Activated CD4-positive, alpha-beta T cell treated with anti-CD3 and anti-CD28 coated beads, Interleukin-2, Interleukin-4, amounts not matched to agents 100 ng/mL and 50 ng/mL, durations not matched to agents 16 hours and 8 hours (primary cell): ENCODE results near the gene DUOX1.
A peak's percentile ranks its signal among the peaks of the same experiment; 100 is the strongest.
"Not testable (repeated sequence)": the region's sequence is repeated elsewhere in the genome, so short reads cannot be mapped to it uniquely, and the experiment has no call there.

Source experiments
- DNase-seq: peaks from one replicate; pipeline ENCODE4 v3.0.0-alpha.2; 2020; ENCODE audit warnings: low spot score

The DUOX1 gene

DNA sequence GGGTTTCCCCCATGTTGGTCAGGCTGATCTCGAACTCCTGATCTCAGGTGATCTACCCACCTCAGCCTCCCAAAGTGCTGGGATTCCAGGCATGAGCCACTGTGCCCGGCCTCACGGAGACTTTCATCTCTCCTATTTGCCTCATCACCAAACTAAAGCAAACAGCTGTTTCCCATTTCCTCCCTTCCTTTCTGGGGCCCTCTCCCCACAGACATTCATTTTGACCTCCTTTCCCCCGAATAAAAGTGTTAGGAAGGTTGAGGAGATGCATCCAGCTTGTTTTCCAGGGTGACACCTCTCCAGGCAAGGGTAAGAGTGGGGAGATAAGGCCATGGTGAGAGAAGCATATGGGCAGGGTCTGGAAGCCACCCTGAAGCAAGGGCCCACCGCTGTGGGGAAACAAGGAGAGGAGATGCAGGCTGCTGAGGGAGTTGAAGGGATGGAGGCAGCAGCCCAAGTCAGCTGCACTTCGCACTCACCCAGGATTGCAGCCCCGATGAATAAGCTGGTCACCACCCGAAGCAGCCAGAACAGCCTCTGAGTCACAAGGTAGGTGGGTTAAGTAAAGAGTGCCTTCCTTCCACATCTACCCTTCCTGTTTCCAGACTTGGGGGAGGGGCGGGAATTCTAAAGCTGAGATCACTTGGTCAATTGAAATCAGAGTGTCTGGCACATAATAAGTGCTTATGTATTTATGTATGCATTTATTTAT, 7.9 kb upstream of the DUOX1 start:
- DNase-seq, result no peak

DNA sequence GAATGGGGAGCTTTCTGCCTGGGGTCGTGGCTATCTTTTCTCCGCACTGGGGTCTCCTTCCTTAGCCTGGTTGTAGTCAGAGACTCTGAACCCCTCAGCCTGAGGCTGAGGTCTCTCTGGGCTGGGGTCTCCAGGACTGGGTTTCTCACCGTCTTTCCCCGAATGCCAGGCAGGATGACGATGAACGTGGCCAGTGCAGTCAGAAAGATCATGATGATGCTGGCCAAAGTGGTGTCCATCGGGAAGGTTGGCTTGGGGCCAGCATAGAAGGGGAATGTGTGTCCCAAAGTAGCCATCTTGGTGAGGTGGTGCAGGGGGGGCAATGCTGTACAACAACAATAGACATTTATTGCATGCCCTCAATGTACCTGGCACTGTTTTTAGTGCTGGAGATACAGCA, 7.1 kb upstream of the DUOX1 start:
- DNase-seq, result no peak

GRCh38 chr15:45123397-45123796, 6.4 kb upstream of the DUOX1 start:
- DNase-seq, result no peak

- DNase-seq, result peak; percentile 34
Measured at GRCh38 chr15:45126535-45127158, 3.1 kb upstream of the DUOX1 start.

- DNase-seq, result no peak
Measured at GRCh38 chr15:45128971-45129639, 689 bp upstream of the DUOX1 start.

DNA sequence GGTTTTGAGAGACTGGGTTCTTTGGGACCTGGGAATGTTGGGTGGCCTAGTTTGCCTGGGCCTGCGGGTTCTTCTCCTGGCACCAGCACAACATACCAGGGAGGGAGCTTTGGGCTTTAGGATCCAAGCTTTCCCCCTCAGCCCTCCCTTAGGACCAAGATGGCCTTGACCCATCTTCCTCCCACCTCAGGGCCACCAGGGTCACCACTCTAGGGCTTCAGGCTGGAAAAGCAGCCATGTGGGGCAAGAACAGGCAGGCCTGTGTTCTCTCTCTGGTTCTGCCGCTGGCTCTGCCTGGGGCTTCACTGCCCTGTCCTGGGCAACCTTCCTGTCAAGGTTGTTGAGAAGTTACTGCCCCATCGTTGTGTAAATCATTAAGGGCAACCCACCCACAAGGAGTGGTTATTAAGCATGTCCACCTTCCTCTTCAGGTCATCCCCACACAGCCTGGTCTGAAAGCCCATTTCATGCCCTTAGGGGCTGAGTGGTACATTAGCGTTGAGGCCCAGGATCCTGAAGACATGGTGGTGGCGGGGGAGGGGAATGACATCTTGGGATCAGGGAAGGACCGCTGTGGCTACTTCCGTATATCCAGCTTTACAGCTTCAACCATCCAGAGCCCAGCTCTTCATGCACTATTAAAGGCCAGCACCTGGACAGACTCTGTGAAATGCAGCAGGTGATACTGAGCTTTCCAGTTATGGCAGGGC, 652 bp downstream of the DUOX1 start:
- DNase-seq, result no peak

DNA sequence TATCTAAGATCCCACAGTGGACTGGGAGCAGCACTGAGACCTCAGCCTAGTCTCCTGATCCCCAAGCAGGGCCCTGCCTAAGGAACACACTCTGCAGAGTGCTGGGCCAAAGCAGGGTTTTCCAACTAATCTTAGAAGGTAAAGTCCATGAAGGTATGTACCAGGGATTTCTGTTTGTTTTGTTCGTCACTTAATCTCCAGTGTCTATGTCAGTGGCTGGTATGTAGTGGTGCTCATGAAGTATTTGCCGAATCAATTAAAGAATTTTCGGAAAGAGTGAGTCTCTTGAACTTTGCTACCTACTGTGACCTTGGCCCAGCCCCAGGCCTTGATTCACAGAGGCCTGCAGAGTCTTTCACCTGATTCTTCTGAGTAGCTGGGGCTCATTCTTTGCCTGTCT, 1.7 kb downstream of the DUOX1 start:
- DNase-seq, result no peak

DNA sequence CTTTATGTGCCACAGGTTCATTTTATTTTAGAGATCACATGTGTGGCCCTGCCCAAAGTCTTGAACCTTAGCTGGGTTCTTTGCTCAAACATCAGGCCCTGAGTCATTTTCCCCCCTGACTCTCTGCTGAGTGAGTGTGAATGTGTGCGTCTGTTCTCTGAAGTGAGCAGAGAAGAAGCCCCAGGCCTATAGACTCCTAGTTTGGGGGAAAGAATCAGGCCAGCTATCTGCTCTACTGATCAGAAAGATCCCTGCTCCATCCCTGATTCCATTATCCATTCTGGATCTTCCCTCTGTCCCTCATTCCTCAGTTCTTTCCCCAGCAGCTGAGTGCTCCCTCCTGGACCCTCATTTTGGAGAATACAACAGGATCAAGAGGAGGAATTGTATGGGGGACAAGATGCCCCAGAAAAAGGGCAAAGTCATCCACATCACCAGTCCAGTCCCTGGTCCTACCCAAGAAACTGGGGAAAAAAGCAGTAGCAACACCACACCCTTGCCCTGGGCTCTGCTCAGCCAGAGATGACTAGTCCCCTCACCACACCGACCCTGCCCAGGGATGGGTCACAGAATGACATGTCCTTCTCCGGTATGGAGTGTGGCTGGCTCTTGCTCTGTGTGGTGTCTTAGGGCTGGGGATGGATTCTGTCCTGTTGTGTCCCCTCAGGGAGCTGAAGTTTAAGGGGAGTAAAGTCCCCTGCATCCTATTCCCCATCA, 3.2 kb downstream of the DUOX1 start:
- no peak for DNase-seq

DNA sequence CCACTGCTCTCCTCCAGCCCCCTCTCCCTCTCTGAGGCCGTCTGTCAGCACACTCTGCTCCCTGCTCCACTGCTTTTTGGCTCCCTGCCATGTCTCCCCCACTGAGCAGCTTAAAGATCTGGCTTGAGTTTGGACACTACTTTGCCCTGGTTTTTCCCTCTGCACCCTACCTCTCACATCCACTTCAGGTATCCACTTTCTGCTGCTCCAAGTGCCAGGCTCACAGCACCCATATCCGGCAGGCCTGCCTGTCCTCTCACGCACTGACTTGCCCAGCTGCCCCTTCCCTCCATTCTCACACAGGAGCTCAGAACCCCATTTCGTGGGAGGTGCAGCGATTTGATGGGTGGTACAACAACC, 3.7 kb downstream of the DUOX1 start:
- no peak for DNase-seq

GRCh38 chr15:45134046-45134445, 4.3 kb downstream of the DUOX1 start:
- DNase-seq, result no peak

DNA sequence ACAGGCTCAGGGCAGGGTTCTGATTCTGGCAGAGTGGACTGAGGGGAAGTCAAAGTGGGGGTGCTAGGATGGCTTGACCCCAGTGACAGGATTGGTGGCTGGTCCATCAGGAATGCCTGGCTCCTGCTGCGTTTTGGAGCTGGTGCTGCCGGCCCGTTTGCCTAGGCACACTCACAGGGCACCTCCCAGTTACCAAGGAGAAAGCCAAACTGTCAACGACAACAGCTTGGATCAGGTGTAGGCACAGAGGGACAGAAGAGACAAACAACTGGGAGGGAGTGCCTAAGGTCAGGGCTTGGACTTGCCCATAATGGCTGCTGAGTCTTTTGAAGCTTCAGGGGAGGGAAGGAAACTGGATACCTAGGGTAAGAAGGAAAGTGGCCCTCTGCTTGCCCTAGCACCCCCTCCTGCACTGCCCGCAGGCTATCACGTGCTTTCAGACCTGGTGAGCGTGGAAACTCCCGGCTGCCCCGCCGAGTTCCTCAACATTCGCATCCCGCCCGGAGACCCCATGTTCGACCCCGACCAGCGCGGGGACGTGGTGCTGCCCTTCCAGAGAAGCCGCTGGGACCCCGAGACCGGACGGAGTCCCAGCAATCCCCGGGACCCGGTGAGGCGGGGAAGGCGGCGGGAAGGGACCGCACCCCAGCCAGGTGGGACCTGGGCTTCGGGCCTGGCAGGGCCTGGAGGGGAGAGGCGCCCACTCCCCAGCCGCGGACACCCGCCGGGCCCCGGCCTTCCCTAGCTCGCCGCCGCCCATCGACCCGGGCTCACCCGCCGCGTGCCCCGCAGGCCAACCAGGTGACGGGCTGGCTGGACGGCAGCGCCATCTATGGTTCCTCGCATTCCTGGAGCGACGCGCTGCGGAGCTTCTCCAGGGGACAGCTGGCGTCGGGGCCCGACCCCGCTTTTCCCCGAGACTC, 5.1 kb downstream of the DUOX1 start:
- DNase-seq, result no peak

DNA sequence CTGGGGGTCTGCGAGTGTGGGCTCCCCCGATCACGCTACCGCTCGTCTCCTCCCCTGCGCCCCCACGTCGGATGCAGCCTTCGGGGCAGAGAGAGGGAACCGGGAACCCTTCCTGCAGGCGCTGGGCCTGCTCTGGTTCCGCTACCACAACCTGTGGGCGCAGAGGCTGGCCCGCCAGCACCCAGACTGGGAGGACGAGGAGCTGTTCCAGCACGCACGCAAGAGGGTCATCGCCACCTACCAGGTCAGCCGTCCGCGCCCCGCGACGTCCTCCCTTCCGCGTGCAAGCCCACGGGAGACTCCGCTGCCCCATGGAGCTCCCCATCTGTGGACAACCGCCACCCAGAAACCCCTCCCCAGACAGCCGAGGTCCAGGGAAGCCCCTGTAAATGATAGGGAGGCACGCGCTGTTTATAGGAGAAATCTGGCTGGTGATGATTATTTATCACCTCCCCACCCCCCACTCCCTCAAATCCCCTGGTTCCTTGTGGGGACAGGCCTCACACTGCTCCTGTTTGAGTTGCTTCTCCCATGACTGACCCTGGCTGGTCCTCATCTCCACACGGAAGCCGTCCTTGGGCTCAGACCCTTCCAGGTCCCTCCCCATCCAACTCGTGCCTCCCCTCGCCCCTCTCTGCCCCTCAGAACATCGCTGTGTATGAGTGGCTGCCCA, 6.0 kb downstream of the DUOX1 start:
- DNase-seq, result not testable (repeated sequence)

DNA sequence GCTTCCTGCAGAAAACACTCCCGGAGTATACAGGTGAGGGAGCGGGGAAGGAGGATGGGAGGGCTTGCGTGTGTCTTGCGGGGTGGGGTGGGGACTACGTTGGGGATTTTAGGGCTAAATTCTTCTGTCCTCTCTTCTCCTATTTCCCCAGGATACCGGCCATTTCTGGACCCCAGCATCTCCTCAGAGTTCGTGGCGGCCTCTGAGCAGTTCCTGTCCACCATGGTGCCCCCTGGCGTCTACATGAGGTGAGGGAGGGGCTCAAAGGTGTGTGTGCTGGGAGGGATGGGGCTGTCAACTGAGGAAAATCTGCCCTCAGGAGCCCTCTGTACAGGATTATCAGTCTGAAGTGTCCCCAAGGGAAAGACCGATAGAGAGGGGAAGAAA, 6.6 kb downstream of the DUOX1 start:
- DNase-seq, result no peak

DNA sequence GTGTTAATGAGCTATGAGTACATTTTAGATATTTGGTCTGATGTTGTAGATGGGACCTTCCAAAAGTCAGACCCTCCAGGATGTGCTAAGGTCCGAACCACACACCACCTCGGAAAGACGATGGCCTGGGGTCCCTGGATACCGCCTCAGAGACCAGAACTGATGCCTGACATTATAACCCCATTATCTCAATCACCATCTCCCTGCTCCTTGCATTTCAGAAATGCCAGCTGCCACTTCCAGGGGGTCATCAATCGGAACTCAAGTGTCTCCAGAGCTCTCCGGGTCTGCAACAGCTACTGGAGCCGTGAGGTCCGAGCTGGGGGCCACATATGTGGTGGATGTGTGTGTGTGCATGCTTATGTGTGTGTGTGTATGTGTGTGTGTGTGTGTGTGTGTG, 7.9 kb downstream of the DUOX1 start:
- DNase-seq, result no peak

- no peak for DNase-seq
Measured at GRCh38 chr15:45138814-45139765, 9.3 kb downstream of the DUOX1 start.

- no peak for DNase-seq
Measured at GRCh38 chr15:45139770-45140169, 10.0 kb downstream of the DUOX1 start.

DNA sequence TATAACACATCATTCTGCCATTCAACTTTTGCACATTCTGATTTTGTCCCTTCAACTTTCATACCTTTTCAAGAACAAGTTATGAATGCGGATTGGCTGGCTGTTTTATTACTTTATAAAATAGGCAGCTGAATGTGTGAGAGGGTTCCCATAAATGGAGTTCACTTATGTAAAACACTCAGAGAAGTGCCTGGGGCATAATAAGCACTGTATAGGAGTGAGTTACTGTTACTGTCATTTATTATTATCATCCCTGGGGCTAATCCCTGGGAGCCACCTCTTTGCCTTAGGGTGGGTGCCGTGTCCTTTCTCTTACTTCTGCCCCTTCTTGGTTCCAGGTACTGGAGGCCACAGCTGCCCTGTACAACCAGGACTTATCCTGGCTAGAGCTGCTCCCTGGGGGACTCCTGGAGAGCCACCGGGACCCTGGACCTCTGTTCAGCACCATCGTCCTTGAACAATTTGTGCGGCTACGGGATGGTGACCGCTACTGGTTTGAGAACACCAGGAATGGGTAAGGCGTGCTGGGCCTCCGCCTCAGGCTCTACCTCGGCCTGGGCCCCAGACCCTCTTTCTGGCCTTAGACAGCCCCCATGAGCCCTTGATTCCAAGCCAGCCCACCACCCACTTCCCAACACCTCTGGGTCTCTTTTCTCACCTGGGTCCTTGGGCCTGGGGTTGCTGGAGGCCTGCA, 10.9 kb downstream of the DUOX1 start:
- DNase-seq, result no peak

DNA sequence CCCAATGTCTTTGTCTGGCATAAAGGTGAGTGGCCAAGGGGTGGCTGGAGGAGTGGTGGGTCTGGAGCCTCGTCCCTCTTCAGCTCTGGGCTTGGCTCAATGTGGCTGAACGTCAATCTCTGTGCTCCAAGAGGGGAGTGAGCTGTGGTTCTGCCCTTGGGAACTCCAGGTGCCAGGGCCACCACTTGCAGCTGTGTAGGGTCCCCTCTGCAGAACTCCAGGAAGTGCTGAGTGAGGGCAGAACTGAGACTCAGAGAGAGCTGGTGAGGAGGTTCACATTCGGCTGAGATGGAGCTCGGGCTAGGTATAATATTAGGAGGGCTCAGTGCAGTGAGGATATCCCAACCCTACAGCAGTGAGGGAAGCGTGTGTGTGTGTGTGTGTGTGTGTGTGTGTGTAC, 11.6 kb downstream of the DUOX1 start:
- DNase-seq, result no peak

DNA sequence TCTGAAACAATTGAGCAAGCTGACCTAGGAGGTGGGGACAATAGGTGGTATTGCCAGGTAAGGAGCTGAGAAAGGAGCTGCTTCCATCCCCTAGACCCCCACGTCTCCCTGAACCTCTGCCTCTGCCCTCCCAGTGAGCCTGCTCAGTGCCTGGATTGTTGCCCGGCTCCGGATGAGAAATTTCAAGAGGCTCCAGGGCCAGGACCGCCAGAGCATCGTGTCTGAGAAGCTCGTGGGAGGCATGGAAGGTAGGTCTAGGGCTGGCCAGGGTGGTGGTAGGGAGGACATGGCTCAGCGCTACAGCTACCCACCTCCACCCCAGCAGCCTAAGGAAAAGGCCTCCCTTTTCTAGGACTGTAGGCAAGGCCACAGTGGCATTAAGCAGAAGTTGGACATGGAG, 13.3 kb downstream of the DUOX1 start:
- DNase-seq, result no peak
